Hepatocyte (in vitro differentiated cells): ENCODE data around the gene ZNF416.

Experiments used
- CTCF ChIP-seq: fragments of 200-600 bp; sonication (generic); IDR thresholded peaks from 2 replicates; pipeline ENCODE4 v1.5.1; 2016; ENCODE audit warnings: antibody characterized with exemption, mild to moderate bottlenecking; ENCODE audit not compliant: poor library complexity
- EZH2 ChIP-seq: fragments of 200-600 bp; sonication (generic); IDR thresholded peaks from 2 replicates; pipeline ENCODE4 v1.6.1; 2016; ENCODE audit warnings: antibody characterized with exemption, mild to moderate bottlenecking, borderline replicate concordance
- EZH2phosphoT487 ChIP-seq: fragments of 200-600 bp; sonication (generic); IDR thresholded peaks from one replicate; pipeline ENCODE4 v1.6.1; 2018; ENCODE audit warnings: antibody characterized with exemption, mild to moderate bottlenecking, low read depth, moderate library complexity; ENCODE audit not compliant: unreplicated experiment, severe bottlenecking

- no peak for TF ChIP-seq CTCF
- no peak for TF ChIP-seq EZH2
- no peak for TF ChIP-seq EZH2phosphoT487
Observed at GRCh38 chr19:57620673-57621348, 42.1 kb upstream of the ZNF416 start.
